ENCODE measurements around the gene SSR3. TPM values are rescaled to one million over a fixed set of nuclear protein-coding genes. Genes with fewer than 3 reads are reported as not detected.
"Not testable (repeated sequence)": the region's sequence is repeated elsewhere in the genome, so short reads cannot be mapped to it uniquely, and the experiment has no call there.

Gene SSR3
- total RNA-seq, 1 experiment from 2014 or later, result 197 TPM

DNA sequence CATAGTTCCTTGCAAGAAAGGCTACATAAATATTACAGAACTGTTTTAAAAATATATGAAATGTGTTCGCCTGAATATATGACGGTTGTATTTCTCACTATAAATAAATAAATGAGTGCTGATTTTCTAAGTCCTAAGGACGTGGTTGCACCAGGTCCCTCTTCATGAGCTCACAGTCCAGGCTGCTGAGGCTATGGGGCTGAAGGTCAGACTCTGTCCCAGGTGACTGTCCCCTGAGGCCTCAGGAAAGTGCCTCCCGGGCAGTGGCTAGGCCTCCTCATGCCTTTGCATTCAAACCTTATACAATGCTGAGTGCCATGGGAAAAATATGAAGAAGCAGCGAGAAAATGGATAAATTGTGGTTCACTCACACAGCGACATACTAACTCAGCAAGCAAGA, 43.5 kb upstream of the SSR3 start:
- Histone ChIP-seq H2AFZ (ENCODE audit: low read length) (no peak overlapping the region), H3K27me3 (ENCODE audit: low read length) (no peaks in the 10 kb centered on the region), H3K79me2 (ENCODE audit: low read length) (no peaks in the 10 kb centered on the region), H3K36me3 (ENCODE audit: insufficient read depth, low read length) (no peaks in the 10 kb centered on the region), H3K4me1 (ENCODE audit: low read length) (peaks cover 9% of the 10 kb centered on the region), H3K9ac (ENCODE audit: low read length) (no peak overlapping the region), H3K9me2 (replicated peaks; ENCODE audit: insufficient read depth, low read length) (no peaks in the 10 kb centered on the region), H3K4me3 (ENCODE audit: low read length) (no peak overlapping the region), H3K9me3 (ENCODE audit: low read length) (no peaks in the 10 kb centered on the region), H3K27ac (ENCODE audit: low read length) (no peak overlapping the region), H4K20me1 (ENCODE audit: insufficient read depth, low read depth, low read length) (no peaks in the 10 kb centered on the region), H3K4me2 (ENCODE audit: low read depth, low read length, poor library complexity, severe bottlenecking) (no peak overlapping the region)
- no peak for DNase-seq

DNA sequence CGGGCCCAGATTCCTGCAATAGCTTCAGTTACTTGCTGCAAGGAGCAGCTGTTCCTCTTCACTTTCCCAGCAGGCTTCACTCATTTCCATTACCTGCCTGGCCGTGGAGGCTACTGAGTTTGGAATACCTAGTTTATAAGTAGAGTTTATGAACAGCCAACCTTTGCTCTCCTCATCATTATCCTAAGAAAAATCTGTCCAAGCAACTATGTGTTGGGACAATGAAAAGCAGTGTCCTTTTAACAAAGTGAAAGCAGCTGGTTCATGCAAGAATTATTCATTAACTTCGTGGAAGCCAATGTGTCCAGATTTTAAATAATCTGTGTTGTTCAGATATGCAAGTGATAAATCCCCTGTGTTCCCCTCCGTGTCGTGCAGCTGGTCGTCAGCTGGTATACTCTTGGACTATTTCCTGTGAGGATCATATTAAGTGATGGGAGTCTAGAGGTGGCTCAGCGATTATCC, 39.3 kb upstream of the SSR3 start:
- no peaks in the 10 kb centered on the region for H3K27me3 ChIP-seq (ENCODE audit: low read length)
- H3K9ac ChIP-seq (ENCODE audit: low read length), result no peak overlapping the region
- H3K79me2 ChIP-seq (ENCODE audit: low read length), result no peaks in the 10 kb centered on the region
- no peak overlapping the region for H3K4me2 ChIP-seq (ENCODE audit: low read depth, low read length, poor library complexity, severe bottlenecking)
- no peak overlapping the region for H3K4me3 ChIP-seq (ENCODE audit: low read length)
- DNase-seq, result no peak
- no peaks in the 10 kb centered on the region for H3K9me2 ChIP-seq (replicated peaks; ENCODE audit: insufficient read depth, low read length)
- H3K4me1 ChIP-seq (ENCODE audit: low read length), result peaks cover 7% of the 10 kb centered on the region; the same call in 1 of the 2 replicates
- H2AFZ ChIP-seq (ENCODE audit: low read length), result no peak overlapping the region; the same call in 1 of the 2 replicates
- H3K27ac ChIP-seq (ENCODE audit: low read length), result no peak overlapping the region
- H3K9me3 ChIP-seq (ENCODE audit: low read length), result no peaks in the 10 kb centered on the region
- no peaks in the 10 kb centered on the region for H3K36me3 ChIP-seq (ENCODE audit: insufficient read depth, low read length)
- H4K20me1 ChIP-seq (ENCODE audit: insufficient read depth, low read depth, low read length), result no peaks in the 10 kb centered on the region

GRCh38 chr3:156593814-156594213, 38.9 kb upstream of the SSR3 start:
- no peaks in the 10 kb centered on the region for H3K27me3 ChIP-seq (ENCODE audit: low read length)
- H3K4me2 ChIP-seq (ENCODE audit: low read depth, low read length, poor library complexity, severe bottlenecking), result no peak overlapping the region
- no peaks in the 10 kb centered on the region for H3K9me2 ChIP-seq (replicated peaks; ENCODE audit: insufficient read depth, low read length)
- no peaks in the 10 kb centered on the region for H3K9me3 ChIP-seq (ENCODE audit: low read length)
- no peaks in the 10 kb centered on the region for H3K79me2 ChIP-seq (ENCODE audit: low read length)
- H3K36me3 ChIP-seq (ENCODE audit: insufficient read depth, low read length), result no peaks in the 10 kb centered on the region
- H3K4me3 ChIP-seq (ENCODE audit: low read length), result no peak overlapping the region
- H2AFZ ChIP-seq (ENCODE audit: low read length), result no peak overlapping the region
- no peaks in the 10 kb centered on the region for H4K20me1 ChIP-seq (ENCODE audit: insufficient read depth, low read depth, low read length)
- no peak for DNase-seq
- H3K9ac ChIP-seq (ENCODE audit: low read length), result no peak overlapping the region
- no peak overlapping the region for H3K27ac ChIP-seq (ENCODE audit: low read length)
- peaks cover 7% of the 10 kb centered on the region; the same call in 1 of the 2 replicates for H3K4me1 ChIP-seq (ENCODE audit: low read length)

DNA sequence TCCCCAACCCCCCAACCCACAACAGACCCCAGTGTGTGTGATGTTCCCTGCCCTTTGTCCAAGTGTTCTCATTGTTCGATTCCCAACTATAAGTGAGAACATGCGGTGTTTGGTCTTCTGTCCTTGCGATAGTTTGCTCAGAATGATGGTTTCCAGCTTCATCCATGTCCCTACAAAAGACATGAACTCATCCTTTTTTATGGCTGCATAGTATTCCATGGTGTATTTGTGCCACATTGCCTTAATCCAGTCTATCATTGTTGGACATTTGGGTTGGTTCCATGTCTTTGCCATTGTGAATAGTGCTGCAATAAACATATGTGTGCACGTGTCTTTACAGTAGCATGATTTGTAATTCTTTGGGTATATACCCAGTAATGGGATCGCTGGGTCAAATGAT, 34.9 kb upstream of the SSR3 start:
- not testable (repeated sequence) for H4K20me1 ChIP-seq (ENCODE audit: insufficient read depth, low read depth, low read length); H3K27me3 ChIP-seq (ENCODE audit: low read length); H2AFZ ChIP-seq (ENCODE audit: low read length); H3K27ac ChIP-seq (ENCODE audit: low read length); H3K9me3 ChIP-seq (ENCODE audit: low read length); H3K4me3 ChIP-seq (ENCODE audit: low read length); H3K9ac ChIP-seq (ENCODE audit: low read length); H3K4me2 ChIP-seq (ENCODE audit: low read depth, low read length, poor library complexity, severe bottlenecking); H3K36me3 ChIP-seq (ENCODE audit: insufficient read depth, low read length); H3K79me2 ChIP-seq (ENCODE audit: low read length); H3K9me2 ChIP-seq (replicated peaks; ENCODE audit: insufficient read depth, low read length); DNase-seq
- peaks cover 31% of the 10 kb centered on the region for H3K4me1 ChIP-seq (ENCODE audit: low read length)

GRCh38 chr3:156587760-156588069, 32.8 kb upstream of the SSR3 start:
- Histone ChIP-seq H3K9me3 (ENCODE audit: low read length) (no peaks in the 10 kb centered on the region), H3K4me2 (ENCODE audit: low read depth, low read length, poor library complexity, severe bottlenecking) (peak overlapping the region; percentile 54), H2AFZ (ENCODE audit: low read length) (peak overlapping the region; percentile 87), H3K27ac (ENCODE audit: low read length) (peak overlapping the region; percentile 87), H4K20me1 (ENCODE audit: insufficient read depth, low read depth, low read length) (no peaks in the 10 kb centered on the region), H3K27me3 (ENCODE audit: low read length) (no peaks in the 10 kb centered on the region), H3K36me3 (ENCODE audit: insufficient read depth, low read length) (no peaks in the 10 kb centered on the region), H3K9ac (ENCODE audit: low read length) (peak overlapping the region; percentile 41), H3K9me2 (replicated peaks; ENCODE audit: insufficient read depth, low read length) (no peaks in the 10 kb centered on the region), H3K4me1 (ENCODE audit: low read length) (peaks cover 31% of the 10 kb centered on the region), H3K4me3 (ENCODE audit: low read length) (no peak overlapping the region), H3K79me2 (ENCODE audit: low read length) (no peaks in the 10 kb centered on the region)
- DNase-seq, result peak; percentile 59

DNA sequence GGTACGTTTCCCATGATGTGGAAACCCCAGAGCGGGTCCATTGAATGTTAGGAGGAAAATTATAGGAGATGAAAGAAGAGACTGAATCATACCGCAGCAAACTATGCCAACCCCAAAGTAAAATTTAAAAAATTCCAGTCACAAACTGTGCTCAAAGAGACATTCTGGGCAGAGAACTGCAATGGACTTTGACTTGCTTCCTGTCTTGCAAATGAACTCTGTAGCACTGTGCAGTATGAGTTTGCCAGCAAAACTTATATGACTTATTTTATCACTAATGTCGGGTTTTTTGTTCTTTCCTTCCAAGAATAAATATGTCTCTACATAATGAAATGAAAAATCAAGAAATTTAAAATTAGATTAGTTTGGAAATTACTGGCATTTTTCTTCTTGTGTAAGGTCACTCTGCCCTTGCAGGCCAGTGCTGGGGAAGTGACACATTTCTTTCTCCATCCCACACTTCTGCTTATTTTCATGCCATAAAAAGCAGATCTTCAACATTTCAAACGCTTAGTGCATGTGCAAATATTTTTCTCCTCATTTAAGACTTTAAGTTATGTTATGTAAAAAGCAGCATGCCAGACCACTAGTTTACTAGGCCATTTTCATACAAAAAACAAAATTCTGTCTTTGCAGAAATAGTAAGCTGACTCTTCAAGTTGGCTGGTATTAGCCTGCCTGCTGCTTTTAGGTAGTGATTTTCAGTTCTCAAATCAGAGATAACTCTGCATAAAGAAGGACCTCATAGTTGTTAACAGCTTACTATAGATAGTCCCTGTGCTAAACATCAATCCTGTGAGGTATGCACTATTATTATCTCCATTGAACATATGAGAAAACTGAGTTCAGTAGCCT, 32.2 kb upstream of the SSR3 start:
- Histone ChIP-seq H3K27ac (ENCODE audit: low read length) (peak overlapping the region; percentile 87), H3K9me3 (ENCODE audit: low read length) (no peaks in the 10 kb centered on the region), H2AFZ (ENCODE audit: low read length) (peak overlapping the region; percentile 87), H3K9me2 (replicated peaks; ENCODE audit: insufficient read depth, low read length) (no peaks in the 10 kb centered on the region), H4K20me1 (ENCODE audit: insufficient read depth, low read depth, low read length) (no peaks in the 10 kb centered on the region), H3K4me2 (ENCODE audit: low read depth, low read length, poor library complexity, severe bottlenecking) (peak overlapping the region; percentile 54), H3K36me3 (ENCODE audit: insufficient read depth, low read length) (no peaks in the 10 kb centered on the region), H3K4me1 (ENCODE audit: low read length) (peaks cover 34% of the 10 kb centered on the region), H3K27me3 (ENCODE audit: low read length) (no peaks in the 10 kb centered on the region), H3K79me2 (ENCODE audit: low read length) (no peaks in the 10 kb centered on the region), H3K4me3 (ENCODE audit: low read length) (no peak overlapping the region), H3K9ac (ENCODE audit: low read length) (peak overlapping the region; percentile 41)
- peak; percentile 73 for DNase-seq

- Histone ChIP-seq H3K36me3 (ENCODE audit: insufficient read depth, low read length) (no peaks in the 10 kb centered on the region), H3K9me2 (replicated peaks; ENCODE audit: insufficient read depth, low read length) (no peaks in the 10 kb centered on the region), H3K4me1 (ENCODE audit: low read length) (peaks cover 52% of the 10 kb centered on the region), H4K20me1 (ENCODE audit: insufficient read depth, low read depth, low read length) (no peaks in the 10 kb centered on the region), H3K79me2 (ENCODE audit: low read length) (no peaks in the 10 kb centered on the region), H2AFZ (ENCODE audit: low read length) (no peak overlapping the region), H3K27me3 (ENCODE audit: low read length) (no peaks in the 10 kb centered on the region), H3K4me3 (ENCODE audit: low read length) (no peak overlapping the region), H3K4me2 (ENCODE audit: low read depth, low read length, poor library complexity, severe bottlenecking) (no peak overlapping the region), H3K9ac (ENCODE audit: low read length) (no peak overlapping the region), H3K27ac (ENCODE audit: low read length) (no peak overlapping the region), H3K9me3 (ENCODE audit: low read length) (no peaks in the 10 kb centered on the region)
- no peak for DNase-seq
Observed at GRCh38 chr3:156583469-156583868, 28.6 kb upstream of the SSR3 start.

- Histone ChIP-seq H3K79me2 (ENCODE audit: low read length) (no peaks in the 10 kb centered on the region), H3K9me2 (replicated peaks; ENCODE audit: insufficient read depth, low read length) (no peaks in the 10 kb centered on the region), H3K9me3 (ENCODE audit: low read length) (no peaks in the 10 kb centered on the region), H4K20me1 (ENCODE audit: insufficient read depth, low read depth, low read length) (no peaks in the 10 kb centered on the region), H2AFZ (ENCODE audit: low read length) (no peak overlapping the region), H3K4me3 (ENCODE audit: low read length) (no peak overlapping the region), H3K9ac (ENCODE audit: low read length) (no peak overlapping the region), H3K27me3 (ENCODE audit: low read length) (no peaks in the 10 kb centered on the region), H3K36me3 (ENCODE audit: insufficient read depth, low read length) (no peaks in the 10 kb centered on the region), H3K27ac (ENCODE audit: low read length) (no peak overlapping the region), H3K4me1 (ENCODE audit: low read length) (peaks cover 49% of the 10 kb centered on the region), H3K4me2 (ENCODE audit: low read depth, low read length, poor library complexity, severe bottlenecking) (no peak overlapping the region)
- DNase-seq, result no peak
Observed at GRCh38 chr3:156582532-156583183, 27.7 kb upstream of the SSR3 start.
